Measurements from ENCODE around the gene RBM14. TPM values are rescaled to one million over a fixed set of nuclear protein-coding genes. Genes with fewer than 3 reads are reported as not detected.

Gene RBM14
- total and polyA plus RNA-seq, 9 of the 15 experiments (the other 6 are each of a cell fraction or from before 2014, with no cell fraction given), result 5.5 to 131 (median 42.6) TPM

DNA sequence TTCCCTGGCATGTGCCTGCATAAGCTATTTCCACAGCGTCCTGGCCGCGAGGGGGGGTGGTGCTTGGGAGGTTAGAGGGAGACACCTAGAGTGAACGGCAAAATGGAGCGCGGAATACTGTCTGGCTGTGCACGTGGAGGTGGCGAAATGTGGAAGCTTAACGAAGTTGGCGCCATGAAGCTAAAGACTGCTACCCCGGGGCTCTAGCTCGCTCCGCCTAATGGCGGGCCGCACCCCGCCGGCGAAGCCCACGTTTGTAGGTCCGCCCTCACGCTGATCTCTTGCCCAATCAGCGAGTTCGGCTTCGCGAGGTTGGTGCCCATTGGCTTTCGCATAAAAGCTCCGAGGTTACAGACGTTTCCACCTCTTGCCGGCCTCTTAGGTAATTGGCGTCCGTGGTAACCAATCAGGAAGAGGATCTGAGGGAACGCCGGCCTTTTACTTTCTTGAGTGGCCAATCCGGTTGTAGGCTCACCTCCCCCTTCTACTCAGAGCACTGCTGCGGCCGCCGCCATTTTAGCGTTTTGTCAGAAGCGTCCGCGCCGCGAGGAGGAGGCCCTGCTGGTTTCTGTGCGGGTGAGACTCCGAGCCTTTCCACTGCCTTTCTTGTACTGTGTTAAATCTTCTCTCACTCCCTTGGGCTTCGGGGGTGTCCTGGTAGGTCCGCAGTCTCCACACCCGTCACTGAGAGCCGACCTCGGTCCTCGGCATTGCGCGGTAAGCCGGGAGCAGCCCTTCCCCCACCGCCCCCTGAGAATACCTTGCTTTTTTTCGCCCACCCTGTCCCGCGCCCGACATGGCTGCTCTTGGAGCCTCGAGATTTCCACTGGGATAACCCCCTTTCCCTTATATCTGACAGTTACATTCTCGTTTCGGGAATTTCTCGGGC is 22.0 kb downstream of the RBM14 start, which contains the start of gene RBM4 (continued):
- TF ChIP-seq, protein P1, sequence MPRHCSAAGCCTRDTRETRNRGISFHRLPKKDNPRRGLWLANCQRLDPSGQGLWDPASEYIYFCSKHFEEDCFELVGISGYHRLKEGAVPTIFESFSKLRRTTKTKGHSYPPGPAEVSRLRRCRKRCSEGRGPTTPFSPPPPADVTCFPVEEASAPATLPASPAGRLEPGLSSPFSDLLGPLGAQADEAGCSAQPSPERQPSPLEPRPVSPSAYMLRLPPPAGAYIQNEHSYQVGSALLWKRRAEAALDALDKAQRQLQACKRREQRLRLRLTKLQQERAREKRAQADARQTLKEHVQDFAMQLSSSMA (CRISPR knock-in tag; IDR thresholded peaks at IDR 0.05), result peak; percentile 75; the same call in 1 of the 2 replicates
- TF ChIP-seq SP1 (CRISPR knock-in tag; IDR thresholded peaks at IDR 0.05) (peak; percentile 56), KLF10 (CRISPR knock-in tag; IDR thresholded peaks at IDR 0.05) (no peak), SMAD1 (IDR thresholded peaks at IDR 0.05; ENCODE audit: low read depth, low read length, partially characterized antibody) (peak; percentile 40), DNMT1 (IDR thresholded peaks at IDR 0.05) (peak; percentile 99), CC2D1A (IDR thresholded peaks at IDR 0.05) (peak; percentile 18; the same call in 1 of the 2 replicates), PYGO2 (tag; IDR thresholded peaks at IDR 0.05) (0 out of 2 replicates have a peak, but pooled peaks have one; percentile 26), ZFP30 (CRISPR knock-in tag; IDR thresholded peaks at IDR 0.05; ENCODE audit: borderline replicate concordance) (no peak), MAZ (CRISPR knock-in tag; conservative IDR thresholded peaks at IDR 0.05 in 1 of 2, IDR thresholded peaks at IDR 0.05 in 1 of 2) (peak in 1 of 2 experiments; percentile 44; a peak in 1 of 4 replicates), ZNF174 (CRISPR knock-in tag; IDR thresholded peaks at IDR 0.05) (no peak), TCF7 (IDR thresholded peaks at IDR 0.05; ENCODE audit: borderline replicate concordance) (0 out of 2 replicates have a peak, but pooled peaks have one; percentile 46), JUND (IDR thresholded peaks at IDR 0.05; ENCODE audit: borderline replicate concordance, low read depth, low read length) (peak; percentile 34; the same call in 1 of the 2 replicates), JUND (tag; IDR thresholded peaks at IDR 0.05; ENCODE audit: borderline replicate concordance, low read depth, low read length) (0 out of 3 replicates have a peak, but pooled peaks have one; percentile 9), SOX6 (IDR thresholded peaks at IDR 0.05) (0 out of 2 replicates have a peak, but pooled peaks have one; percentile 6), HCFC1 (IDR thresholded peaks at IDR 0.05; ENCODE audit: low read depth, low read length) (peak; percentile 48; the same call in 1 of the 2 replicates), ZKSCAN1 (IDR thresholded peaks at IDR 0.05; ENCODE audit: low read depth, low read length) (no peak), SRSF7 (optimal IDR thresholded peaks at IDR 0.05; ENCODE audit: low read depth, low read length) (no peak), ZNF699 (CRISPR knock-in tag; IDR thresholded peaks at IDR 0.05; ENCODE audit: insufficient replicate concordance) (no peak), HMGN3 (IDR thresholded peaks at IDR 0.05; ENCODE audit: borderline replicate concordance, extremely low read depth, insufficient read length, low read depth, low read length) (peak; percentile 61)
- TF ChIP-seq, protein P2, sequence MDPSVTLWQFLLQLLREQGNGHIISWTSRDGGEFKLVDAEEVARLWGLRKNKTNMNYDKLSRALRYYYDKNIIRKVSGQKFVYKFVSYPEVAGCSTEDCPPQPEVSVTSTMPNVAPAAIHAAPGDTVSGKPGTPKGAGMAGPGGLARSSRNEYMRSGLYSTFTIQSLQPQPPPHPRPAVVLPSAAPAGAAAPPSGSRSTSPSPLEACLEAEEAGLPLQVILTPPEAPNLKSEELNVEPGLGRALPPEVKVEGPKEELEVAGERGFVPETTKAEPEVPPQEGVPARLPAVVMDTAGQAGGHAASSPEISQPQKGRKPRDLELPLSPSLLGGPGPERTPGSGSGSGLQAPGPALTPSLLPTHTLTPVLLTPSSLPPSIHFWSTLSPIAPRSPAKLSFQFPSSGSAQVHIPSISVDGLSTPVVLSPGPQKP (CRISPR knock-in tag; IDR thresholded peaks at IDR 0.05), result no peak
- TF ChIP-seq, protein P3, sequence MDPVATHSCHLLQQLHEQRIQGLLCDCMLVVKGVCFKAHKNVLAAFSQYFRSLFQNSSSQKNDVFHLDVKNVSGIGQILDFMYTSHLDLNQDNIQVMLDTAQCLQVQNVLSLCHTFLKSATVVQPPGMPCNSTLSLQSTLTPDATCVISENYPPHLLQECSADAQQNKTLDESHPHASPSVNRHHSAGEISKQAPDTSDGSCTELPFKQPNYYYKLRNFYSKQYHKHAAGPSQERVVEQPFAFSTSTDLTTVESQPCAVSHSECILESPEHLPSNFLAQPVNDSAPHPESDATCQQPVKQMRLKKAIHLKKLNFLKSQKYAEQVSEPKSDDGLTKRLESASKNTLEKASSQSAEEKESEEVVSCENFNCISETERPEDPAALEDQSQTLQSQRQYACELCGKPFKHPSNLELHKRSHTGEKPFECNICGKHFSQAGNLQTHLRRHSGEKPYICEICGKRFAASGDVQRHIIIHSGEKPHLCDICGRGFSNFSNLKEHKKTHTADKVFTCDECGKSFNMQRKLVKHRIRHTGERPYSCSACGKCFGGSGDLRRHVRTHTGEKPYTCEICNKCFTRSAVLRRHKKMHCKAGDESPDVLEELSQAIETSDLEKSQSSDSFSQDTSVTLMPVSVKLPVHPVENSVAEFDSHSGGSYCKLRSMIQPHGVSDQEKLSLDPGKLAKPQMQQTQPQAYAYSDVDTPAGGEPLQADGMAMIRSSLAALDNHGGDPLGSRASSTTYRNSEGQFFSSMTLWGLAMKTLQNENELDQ (CRISPR knock-in tag; IDR thresholded peaks at IDR 0.05; ENCODE audit: borderline replicate concordance), result peak; percentile 76; the same call in 1 of the 2 replicates
- TF ChIP-seq, protein P4, sequence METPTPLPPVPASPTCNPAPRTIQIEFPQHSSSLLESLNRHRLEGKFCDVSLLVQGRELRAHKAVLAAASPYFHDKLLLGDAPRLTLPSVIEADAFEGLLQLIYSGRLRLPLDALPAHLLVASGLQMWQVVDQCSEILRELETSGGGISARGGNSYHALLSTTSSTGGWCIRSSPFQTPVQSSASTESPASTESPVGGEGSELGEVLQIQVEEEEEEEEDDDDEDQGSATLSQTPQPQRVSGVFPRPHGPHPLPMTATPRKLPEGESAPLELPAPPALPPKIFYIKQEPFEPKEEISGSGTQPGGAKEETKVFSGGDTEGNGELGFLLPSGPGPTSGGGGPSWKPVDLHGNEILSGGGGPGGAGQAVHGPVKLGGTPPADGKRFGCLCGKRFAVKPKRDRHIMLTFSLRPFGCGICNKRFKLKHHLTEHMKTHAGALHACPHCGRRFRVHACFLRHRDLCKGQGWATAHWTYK (CRISPR knock-in tag; IDR thresholded peaks at IDR 0.05), result peak; percentile 81; the same call in 1 of the 2 replicates

All from K562 (cell line).